GM12878 (cell line): ENCODE measurements around the gene TEX50.

Experiments
- CEBPB ChIP-seq, 2 experiments: fragments of 150-350 bp in 1 of 2; IDR thresholded peaks; 2 replicates each; pipeline ENCODE4 v1.6.1; 2012 to 2014; ENCODE audit warnings: low read depth in 2 of 2, low read length in 2 of 2, borderline replicate concordance in 1 of 2, inconsistent platforms in 1 of 2
- EGR1 ChIP-seq, 2 experiments: IDR thresholded peaks; 1 replicate in 1 of 2; 2 replicates in 1 of 2; pipeline ENCODE4 v1.6.1; 2011 to 2012; ENCODE audit warnings: low read depth in 2 of 2, low read length in 2 of 2, borderline replicate concordance in 1 of 2, mild to moderate bottlenecking in 1 of 2, moderate library complexity in 1 of 2
- KDM1A ChIP-seq: fragments of 200-600 bp; sonication (generic); IDR thresholded peaks from 2 replicates; pipeline ENCODE4 v1.6.1; 2016; ENCODE audit warnings: borderline replicate concordance
- NBN ChIP-seq: fragments of 450-650 bp; IDR thresholded peaks from 2 replicates; pipeline ENCODE4 v1.6.1; 2016
- POLR2A ChIP-seq: IDR thresholded peaks from 2 replicates; pipeline ENCODE4 v1.6.1; 2011; ENCODE audit warnings: low read depth, mild to moderate bottlenecking, low read length
- POLR2AphosphoS2 ChIP-seq: IDR thresholded peaks from 2 replicates; pipeline ENCODE4 v1.6.1; 2011; ENCODE audit warnings: low read depth, mild to moderate bottlenecking, low read length, improper control_type of control experiment, moderate library complexity
- POLR2AphosphoS5 ChIP-seq: IDR thresholded peaks from 2 replicates; pipeline ENCODE4 v1.6.1; 2011; ENCODE audit warnings: mild to moderate bottlenecking, low read length, inconsistent platforms
- RAD21 ChIP-seq: IDR thresholded peaks from 2 replicates; pipeline ENCODE4 v1.6.1; 2011; ENCODE audit warnings: mild to moderate bottlenecking, low read depth, low read length, moderate library complexity; ENCODE audit not compliant: insufficient read depth
- SIN3A ChIP-seq: IDR thresholded peaks from 2 replicates; pipeline ENCODE4 v1.6.1; 2012; ENCODE audit warnings: low read depth, low read length, improper control_type of control experiment
- ZBED1 ChIP-seq: IDR thresholded peaks from 2 replicates; pipeline ENCODE4 v1.6.1; 2016; ENCODE audit warnings: borderline replicate concordance
- ZZZ3 ChIP-seq: IDR thresholded peaks from 2 replicates; pipeline ENCODE4 v1.6.1; 2011; ENCODE audit warnings: low read depth; ENCODE audit not compliant: control insufficient read depth, insufficient read length
- TF ChIP-seq, protein P1 (sequence below), 3 experiments: IDR thresholded peaks in 2 of 3; conservative IDR thresholded peaks in 1 of 3; 2 replicates each; pipeline ENCODE4 v1.5.1; 2011; ENCODE audit warnings: low read depth in 3 of 3, low read length in 3 of 3, mild to moderate bottlenecking in 3 of 3, control low read depth in 2 of 3, moderate library complexity in 2 of 3, inconsistent platforms in 1 of 3, mixed read lengths in 1 of 3; ENCODE audit not compliant: control insufficient read depth in 2 of 3, insufficient read depth in 1 of 3; ENCODE audit errors: extremely low read depth in 1 of 3
- TF ChIP-seq, protein P2 (sequence below): fragments of 450-650 bp; formaldehyde crosslinking; IDR thresholded peaks from 2 replicates; pipeline ENCODE4 v1.4.0; 2020; ENCODE audit warnings: mild to moderate bottlenecking, moderate library complexity
- TF ChIP-seq, protein P3 (sequence below): fragments of 450-650 bp; IDR thresholded peaks from 2 replicates; pipeline ENCODE4 v1.6.1; 2016; ENCODE audit warnings: mild to moderate bottlenecking

- TF ChIP-seq POLR2A = no peak
- TF ChIP-seq KDM1A = no peak
- no peak for TF ChIP-seq ZZZ3
- no peak for TF ChIP-seq CEBPB (IDR thresholded peaks at IDR 0.05; ENCODE audit: borderline replicate concordance in 1 of 2, low read depth in 2 of 2, low read length in 2 of 2)
- no peak for TF ChIP-seq EGR1 (IDR thresholded peaks at IDR 0.05; ENCODE audit: borderline replicate concordance in 1 of 2, low read depth in 2 of 2, low read length in 2 of 2)
- no peak for TF ChIP-seq RAD21
- TF ChIP-seq, protein P1, sequence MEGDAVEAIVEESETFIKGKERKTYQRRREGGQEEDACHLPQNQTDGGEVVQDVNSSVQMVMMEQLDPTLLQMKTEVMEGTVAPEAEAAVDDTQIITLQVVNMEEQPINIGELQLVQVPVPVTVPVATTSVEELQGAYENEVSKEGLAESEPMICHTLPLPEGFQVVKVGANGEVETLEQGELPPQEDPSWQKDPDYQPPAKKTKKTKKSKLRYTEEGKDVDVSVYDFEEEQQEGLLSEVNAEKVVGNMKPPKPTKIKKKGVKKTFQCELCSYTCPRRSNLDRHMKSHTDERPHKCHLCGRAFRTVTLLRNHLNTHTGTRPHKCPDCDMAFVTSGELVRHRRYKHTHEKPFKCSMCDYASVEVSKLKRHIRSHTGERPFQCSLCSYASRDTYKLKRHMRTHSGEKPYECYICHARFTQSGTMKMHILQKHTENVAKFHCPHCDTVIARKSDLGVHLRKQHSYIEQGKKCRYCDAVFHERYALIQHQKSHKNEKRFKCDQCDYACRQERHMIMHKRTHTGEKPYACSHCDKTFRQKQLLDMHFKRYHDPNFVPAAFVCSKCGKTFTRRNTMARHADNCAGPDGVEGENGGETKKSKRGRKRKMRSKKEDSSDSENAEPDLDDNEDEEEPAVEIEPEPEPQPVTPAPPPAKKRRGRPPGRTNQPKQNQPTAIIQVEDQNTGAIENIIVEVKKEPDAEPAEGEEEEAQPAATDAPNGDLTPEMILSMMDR (IDR thresholded peaks at IDR 0.05 in 2 of 3, conservative IDR thresholded peaks at IDR 0.05 in 1 of 3; ENCODE audit: control insufficient read depth in 2 of 3, extremely low read depth in 1 of 3, insufficient read depth in 1 of 3, low read depth in 3 of 3, low read length in 3 of 3) = no peak
- no peak for TF ChIP-seq POLR2AphosphoS5
- no peak for TF ChIP-seq NBN
- TF ChIP-seq ZBED1 = no peak
- no peak for TF ChIP-seq SIN3A
- no peak for TF ChIP-seq POLR2AphosphoS2
- TF ChIP-seq, protein P2, sequence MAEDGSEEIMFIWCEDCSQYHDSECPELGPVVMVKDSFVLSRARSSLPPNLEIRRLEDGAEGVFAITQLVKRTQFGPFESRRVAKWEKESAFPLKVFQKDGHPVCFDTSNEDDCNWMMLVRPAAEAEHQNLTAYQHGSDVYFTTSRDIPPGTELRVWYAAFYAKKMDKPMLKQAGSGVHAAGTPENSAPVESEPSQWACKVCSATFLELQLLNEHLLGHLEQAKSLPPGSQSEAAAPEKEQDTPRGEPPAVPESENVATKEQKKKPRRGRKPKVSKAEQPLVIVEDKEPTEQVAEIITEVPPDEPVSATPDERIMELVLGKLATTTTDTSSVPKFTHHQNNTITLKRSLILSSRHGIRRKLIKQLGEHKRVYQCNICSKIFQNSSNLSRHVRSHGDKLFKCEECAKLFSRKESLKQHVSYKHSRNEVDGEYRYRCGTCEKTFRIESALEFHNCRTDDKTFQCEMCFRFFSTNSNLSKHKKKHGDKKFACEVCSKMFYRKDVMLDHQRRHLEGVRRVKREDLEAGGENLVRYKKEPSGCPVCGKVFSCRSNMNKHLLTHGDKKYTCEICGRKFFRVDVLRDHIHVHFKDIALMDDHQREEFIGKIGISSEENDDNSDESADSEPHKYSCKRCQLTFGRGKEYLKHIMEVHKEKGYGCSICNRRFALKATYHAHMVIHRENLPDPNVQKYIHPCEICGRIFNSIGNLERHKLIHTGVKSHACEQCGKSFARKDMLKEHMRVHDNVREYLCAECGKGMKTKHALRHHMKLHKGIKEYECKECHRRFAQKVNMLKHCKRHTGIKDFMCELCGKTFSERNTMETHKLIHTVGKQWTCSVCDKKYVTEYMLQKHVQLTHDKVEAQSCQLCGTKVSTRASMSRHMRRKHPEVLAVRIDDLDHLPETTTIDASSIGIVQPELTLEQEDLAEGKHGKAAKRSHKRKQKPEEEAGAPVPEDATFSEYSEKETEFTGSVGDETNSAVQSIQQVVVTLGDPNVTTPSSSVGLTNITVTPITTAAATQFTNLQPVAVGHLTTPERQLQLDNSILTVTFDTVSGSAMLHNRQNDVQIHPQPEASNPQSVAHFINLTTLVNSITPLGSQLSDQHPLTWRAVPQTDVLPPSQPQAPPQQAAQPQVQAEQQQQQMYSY (CRISPR knock-in tag) = no peak
- TF ChIP-seq, protein P3, sequence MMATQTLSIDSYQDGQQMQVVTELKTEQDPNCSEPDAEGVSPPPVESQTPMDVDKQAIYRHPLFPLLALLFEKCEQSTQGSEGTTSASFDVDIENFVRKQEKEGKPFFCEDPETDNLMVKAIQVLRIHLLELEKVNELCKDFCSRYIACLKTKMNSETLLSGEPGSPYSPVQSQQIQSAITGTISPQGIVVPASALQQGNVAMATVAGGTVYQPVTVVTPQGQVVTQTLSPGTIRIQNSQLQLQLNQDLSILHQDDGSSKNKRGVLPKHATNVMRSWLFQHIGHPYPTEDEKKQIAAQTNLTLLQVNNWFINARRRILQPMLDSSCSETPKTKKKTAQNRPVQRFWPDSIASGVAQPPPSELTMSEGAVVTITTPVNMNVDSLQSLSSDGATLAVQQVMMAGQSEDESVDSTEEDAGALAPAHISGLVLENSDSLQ = no peak
These were observed 7.9 kb upstream of the TEX50 start for GRCh38 chr1:173627269-173627668.
